HepG2 (cell line): ENCODE measurements around the gene PRDX5. TPM values are rescaled to one million over a fixed set of nuclear protein-coding genes. Genes with fewer than 3 reads are reported as not detected.

ENCODE experiments used
- FOXM1 ChIP-seq: sonication (generic); formaldehyde crosslinking; IDR thresholded peaks from 2 replicates; pipeline ENCODE4 v1.5.0; 2020; ENCODE audit warnings: missing genetic modification reagents
- HNRNPUL1 ChIP-seq: fragments of 200-400 bp; formaldehyde crosslinking; IDR thresholded peaks from 2 replicates; pipeline ENCODE4 v1.6.1; 2017; ENCODE audit warnings: low read depth, mild to moderate bottlenecking, low read length, moderate library complexity
- HOXA9 ChIP-seq: sonication (generic); formaldehyde crosslinking; IDR thresholded peaks from 2 replicates; pipeline ENCODE4 v1.8.1; 2022; ENCODE audit warnings: missing genetic modification reagents, mild to moderate bottlenecking, moderate library complexity, borderline replicate concordance
- KLF6 ChIP-seq: IDR thresholded peaks from 2 replicates; pipeline ENCODE4 v1.8.0; 2016; ENCODE audit warnings: missing biosample characterization, missing genetic modification reagents
- MYC ChIP-seq: sonication (generic); formaldehyde crosslinking; IDR thresholded peaks from 2 replicates; pipeline ENCODE4 v1.9.0; 2021; ENCODE audit warnings: missing genetic modification reagents, borderline replicate concordance
- NBN ChIP-seq: fragments of 450-650 bp; conservative IDR thresholded peaks from 2 replicates; pipeline ENCODE4 v1.6.1; 2017
- NCOA1 ChIP-seq: sonication (generic); formaldehyde crosslinking; IDR thresholded peaks from 2 replicates; pipeline ENCODE4 v1.9.0; 2021; ENCODE audit warnings: missing genetic modification reagents
- NFATC3 ChIP-seq: sonication (generic); formaldehyde crosslinking; IDR thresholded peaks from 2 replicates; pipeline ENCODE4 v1.5.1; 2020; ENCODE audit warnings: mild to moderate bottlenecking, missing genetic modification reagents
- NFYC ChIP-seq: IDR thresholded peaks from 2 replicates; pipeline ENCODE4 v1.6.1; 2016; ENCODE audit warnings: missing genetic modification reagents, missing compliant biosample characterization
- PRPF4 ChIP-seq: fragments of 200-400 bp; formaldehyde crosslinking; IDR thresholded peaks from 2 replicates; pipeline ENCODE4 v1.6.1; 2016; ENCODE audit warnings: low read length, low read depth; ENCODE audit not compliant: poor library complexity, severe bottlenecking
- RXRA ChIP-seq: sonication (generic); formaldehyde crosslinking; IDR thresholded peaks from 2 replicates; pipeline ENCODE4 v1.5.1; 2020; ENCODE audit warnings: missing genetic modification reagents
- ZFP62 ChIP-seq: sonication (generic); formaldehyde crosslinking; IDR thresholded peaks from 2 replicates; pipeline ENCODE4 v1.4.0; 2020; ENCODE audit warnings: missing genetic modification reagents
- ZFP82 ChIP-seq: sonication (generic); formaldehyde crosslinking; IDR thresholded peaks from 2 replicates; pipeline ENCODE4 v1.5.1; 2020; ENCODE audit warnings: mild to moderate bottlenecking, missing genetic modification reagents, borderline replicate concordance
- ZNF460 ChIP-seq: sonication (generic); formaldehyde crosslinking; IDR thresholded peaks from 2 replicates; pipeline ENCODE4 v1.5.1; 2020; ENCODE audit warnings: missing genetic modification reagents, mild to moderate bottlenecking, borderline replicate concordance
- ZNF616 ChIP-seq: sonication (generic); formaldehyde crosslinking; IDR thresholded peaks from 2 replicates; pipeline ENCODE4 v1.5.0; 2020; ENCODE audit warnings: low read depth, mild to moderate bottlenecking, missing genetic modification reagents
- ZNF672 ChIP-seq: sonication (generic); formaldehyde crosslinking; IDR thresholded peaks from 2 replicates; pipeline ENCODE4 v1.8.1; 2022; ENCODE audit warnings: missing genetic modification reagents
- ZNF737 ChIP-seq: sonication (generic); formaldehyde crosslinking; IDR thresholded peaks from 2 replicates; pipeline ENCODE4 v1.5.0; 2020; ENCODE audit warnings: missing genetic modification reagents, mild to moderate bottlenecking, borderline replicate concordance
- polyA plus RNA-seq, 8 experiments: library from polyadenylated mRNA; depleted of rRNA in 3 of 8; stranded (reverse) in 7 of 8; unstranded in 1 of 8; fragments of >200 nt; fragmentation: Illumina TruSeq in 4 of 8; extraction: Trizol in 4 of 8; gene quantifications; 2 replicates each; pipeline versions ENCODE4 v1.2.1 to v1.2.3, GENCODE V29; 2011 to 2016; ENCODE audit warnings: low read depth in 4 of 8, missing spikeins in 1 of 8, mixed read lengths in 1 of 8; ENCODE audit not compliant: insufficient read depth in 1 of 8
- total RNA-seq, 5 experiments: library from RNA; depleted of rRNA; stranded (reverse); fragments of >200 nt; fragmentation: Illumina TruSeq; extraction: Trizol; gene quantifications; 2 replicates each; pipeline ENCODE4 v1.2.3, GENCODE V29; 2016; ENCODE audit warnings: low read depth in 1 of 5
- TF ChIP-seq, protein P1 (sequence below): sonication (generic); formaldehyde crosslinking; IDR thresholded peaks from 2 replicates; pipeline ENCODE4 v1.8.0; 2022; ENCODE audit warnings: mild to moderate bottlenecking, missing genetic modification reagents, moderate library complexity
- TF ChIP-seq, protein P2 (sequence below): IDR thresholded peaks from 2 replicates; pipeline ENCODE4 v1.6.1; 2018; ENCODE audit warnings: missing genetic modification reagents, mild to moderate bottlenecking, missing compliant biosample characterization
- TF ChIP-seq, protein P3 (sequence below): sonication (generic); formaldehyde crosslinking; IDR thresholded peaks from 2 replicates; pipeline ENCODE4 v1.4.0; 2020; ENCODE audit warnings: missing genetic modification reagents
- TF ChIP-seq, protein P4 (sequence below), 2 experiments: fragments of 450-650 bp in 1 of 2; sonication (generic) in 1 of 2; formaldehyde crosslinking; IDR thresholded peaks; 2 replicates each; pipeline versions ENCODE4 v1.5.0 to v1.8.0; 2020 to 2022; ENCODE audit warnings: mild to moderate bottlenecking in 1 of 2, missing genetic modification reagents in 1 of 2
- TF ChIP-seq, protein P5 (sequence below): sonication (generic); formaldehyde crosslinking; IDR thresholded peaks from 2 replicates; pipeline ENCODE4 v1.4.0; 2020; ENCODE audit warnings: missing genetic modification reagents
- TF ChIP-seq, protein P6 (sequence below): sonication (generic); formaldehyde crosslinking; IDR thresholded peaks from 2 replicates; pipeline ENCODE4 v1.4.0; 2020; ENCODE audit warnings: mild to moderate bottlenecking, missing genetic modification reagents, borderline replicate concordance

Gene PRDX5
- total and polyA plus RNA-seq, 2 of the 13 experiments (the other 11 are each of a cell fraction or from before 2014, with no cell fraction given), result 215 to 311 TPM

DNA sequence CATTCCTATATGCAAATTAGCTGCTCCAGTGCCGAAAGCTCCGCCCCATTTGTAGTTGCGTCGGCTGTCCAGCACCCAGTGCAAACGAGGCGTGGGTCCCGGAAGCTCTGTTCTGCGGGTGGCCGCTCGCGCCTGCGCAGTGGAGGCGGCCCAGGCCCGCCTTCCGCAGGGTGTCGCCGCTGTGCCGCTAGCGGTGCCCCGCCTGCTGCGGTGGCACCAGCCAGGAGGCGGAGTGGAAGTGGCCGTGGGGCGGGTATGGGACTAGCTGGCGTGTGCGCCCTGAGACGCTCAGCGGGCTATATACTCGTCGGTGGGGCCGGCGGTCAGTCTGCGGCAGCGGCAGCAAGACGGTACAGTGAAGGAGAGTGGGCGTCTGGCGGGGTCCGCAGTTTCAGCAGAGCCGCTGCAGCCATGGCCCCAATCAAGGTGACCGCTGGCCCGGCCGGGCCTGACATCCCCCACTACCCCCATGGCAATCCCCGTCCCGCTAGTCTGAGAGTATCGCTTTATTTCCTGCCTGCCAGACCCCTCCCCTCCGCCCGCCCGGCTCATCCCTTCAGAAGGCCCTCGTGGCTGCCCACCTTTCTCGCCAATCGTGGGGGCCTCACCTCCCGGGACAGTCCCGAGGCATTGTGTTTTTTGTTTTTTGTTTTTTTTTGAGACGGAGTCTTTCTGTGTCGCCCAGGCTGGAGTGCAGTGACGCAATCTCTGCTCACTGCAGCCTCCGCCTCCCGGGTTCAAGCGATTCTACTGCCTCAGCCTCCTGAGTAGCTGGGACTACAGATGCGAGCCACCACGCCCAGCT, at the start of gene PRDX5 (continued):
- TF ChIP-seq, protein P1, sequence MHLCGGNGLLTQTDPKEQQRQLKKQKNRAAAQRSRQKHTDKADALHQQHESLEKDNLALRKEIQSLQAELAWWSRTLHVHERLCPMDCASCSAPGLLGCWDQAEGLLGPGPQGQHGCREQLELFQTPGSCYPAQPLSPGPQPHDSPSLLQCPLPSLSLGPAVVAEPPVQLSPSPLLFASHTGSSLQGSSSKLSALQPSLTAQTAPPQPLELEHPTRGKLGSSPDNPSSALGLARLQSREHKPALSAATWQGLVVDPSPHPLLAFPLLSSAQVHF (CRISPR knock-in tag), result no peak
- TF ChIP-seq ZFP62, result no peak
- no peak for TF ChIP-seq ZNF460 (CRISPR knock-in tag)
- TF ChIP-seq, protein P2, sequence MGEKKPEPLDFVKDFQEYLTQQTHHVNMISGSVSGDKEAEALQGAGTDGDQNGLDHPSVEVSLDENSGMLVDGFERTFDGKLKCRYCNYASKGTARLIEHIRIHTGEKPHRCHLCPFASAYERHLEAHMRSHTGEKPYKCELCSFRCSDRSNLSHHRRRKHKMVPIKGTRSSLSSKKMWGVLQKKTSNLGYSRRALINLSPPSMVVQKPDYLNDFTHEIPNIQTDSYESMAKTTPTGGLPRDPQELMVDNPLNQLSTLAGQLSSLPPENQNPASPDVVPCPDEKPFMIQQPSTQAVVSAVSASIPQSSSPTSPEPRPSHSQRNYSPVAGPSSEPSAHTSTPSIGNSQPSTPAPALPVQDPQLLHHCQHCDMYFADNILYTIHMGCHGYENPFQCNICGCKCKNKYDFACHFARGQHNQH, result peak; percentile 32
- TF ChIP-seq NBN, result no peak
- no peak for TF ChIP-seq ZFP82 (CRISPR knock-in tag)
- TF ChIP-seq, protein P3, sequence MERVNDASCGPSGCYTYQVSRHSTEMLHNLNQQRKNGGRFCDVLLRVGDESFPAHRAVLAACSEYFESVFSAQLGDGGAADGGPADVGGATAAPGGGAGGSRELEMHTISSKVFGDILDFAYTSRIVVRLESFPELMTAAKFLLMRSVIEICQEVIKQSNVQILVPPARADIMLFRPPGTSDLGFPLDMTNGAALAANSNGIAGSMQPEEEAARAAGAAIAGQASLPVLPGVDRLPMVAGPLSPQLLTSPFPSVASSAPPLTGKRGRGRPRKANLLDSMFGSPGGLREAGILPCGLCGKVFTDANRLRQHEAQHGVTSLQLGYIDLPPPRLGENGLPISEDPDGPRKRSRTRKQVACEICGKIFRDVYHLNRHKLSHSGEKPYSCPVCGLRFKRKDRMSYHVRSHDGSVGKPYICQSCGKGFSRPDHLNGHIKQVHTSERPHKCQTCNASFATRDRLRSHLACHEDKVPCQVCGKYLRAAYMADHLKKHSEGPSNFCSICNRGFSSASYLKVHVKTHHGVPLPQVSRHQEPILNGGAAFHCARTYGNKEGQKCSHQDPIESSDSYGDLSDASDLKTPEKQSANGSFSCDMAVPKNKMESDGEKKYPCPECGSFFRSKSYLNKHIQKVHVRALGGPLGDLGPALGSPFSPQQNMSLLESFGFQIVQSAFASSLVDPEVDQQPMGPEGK (CRISPR knock-in tag), result peak; percentile 56
- TF ChIP-seq PRPF4, result no peak
- peak; percentile 28; the same call in 1 of the 2 replicates for TF ChIP-seq NCOA1
- TF ChIP-seq, protein P4, sequence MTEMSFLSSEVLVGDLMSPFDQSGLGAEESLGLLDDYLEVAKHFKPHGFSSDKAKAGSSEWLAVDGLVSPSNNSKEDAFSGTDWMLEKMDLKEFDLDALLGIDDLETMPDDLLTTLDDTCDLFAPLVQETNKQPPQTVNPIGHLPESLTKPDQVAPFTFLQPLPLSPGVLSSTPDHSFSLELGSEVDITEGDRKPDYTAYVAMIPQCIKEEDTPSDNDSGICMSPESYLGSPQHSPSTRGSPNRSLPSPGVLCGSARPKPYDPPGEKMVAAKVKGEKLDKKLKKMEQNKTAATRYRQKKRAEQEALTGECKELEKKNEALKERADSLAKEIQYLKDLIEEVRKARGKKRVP (CRISPR knock-in tag; IDR thresholded peaks at IDR 0.05), result peak in 1 of 2 experiments; percentile 51; a peak in 2 of 4 replicates
- TF ChIP-seq FOXM1 (CRISPR knock-in tag), result 0 out of 2 replicates have a peak, but pooled peaks have one; percentile 21
- 0 out of 2 replicates have a peak, but pooled peaks have one; percentile 44 for TF ChIP-seq NFATC3
- TF ChIP-seq KLF6 (CRISPR knock-in tag), result no peak
- peak; percentile 72; the same call in 1 of the 2 replicates for TF ChIP-seq MYC (CRISPR knock-in tag)
- no peak for TF ChIP-seq ZNF737 (CRISPR knock-in tag)
- TF ChIP-seq ZNF616 (CRISPR knock-in tag), result no peak
- 0 out of 2 replicates have a peak, but pooled peaks have one; percentile 54 for TF ChIP-seq HOXA9 (CRISPR knock-in tag)
- no peak for TF ChIP-seq HNRNPUL1
- TF ChIP-seq, protein P5, sequence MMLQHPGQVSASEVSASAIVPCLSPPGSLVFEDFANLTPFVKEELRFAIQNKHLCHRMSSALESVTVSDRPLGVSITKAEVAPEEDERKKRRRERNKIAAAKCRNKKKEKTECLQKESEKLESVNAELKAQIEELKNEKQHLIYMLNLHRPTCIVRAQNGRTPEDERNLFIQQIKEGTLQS, result peak; percentile 36; the same call in 1 of the 2 replicates
- TF ChIP-seq, protein P6, sequence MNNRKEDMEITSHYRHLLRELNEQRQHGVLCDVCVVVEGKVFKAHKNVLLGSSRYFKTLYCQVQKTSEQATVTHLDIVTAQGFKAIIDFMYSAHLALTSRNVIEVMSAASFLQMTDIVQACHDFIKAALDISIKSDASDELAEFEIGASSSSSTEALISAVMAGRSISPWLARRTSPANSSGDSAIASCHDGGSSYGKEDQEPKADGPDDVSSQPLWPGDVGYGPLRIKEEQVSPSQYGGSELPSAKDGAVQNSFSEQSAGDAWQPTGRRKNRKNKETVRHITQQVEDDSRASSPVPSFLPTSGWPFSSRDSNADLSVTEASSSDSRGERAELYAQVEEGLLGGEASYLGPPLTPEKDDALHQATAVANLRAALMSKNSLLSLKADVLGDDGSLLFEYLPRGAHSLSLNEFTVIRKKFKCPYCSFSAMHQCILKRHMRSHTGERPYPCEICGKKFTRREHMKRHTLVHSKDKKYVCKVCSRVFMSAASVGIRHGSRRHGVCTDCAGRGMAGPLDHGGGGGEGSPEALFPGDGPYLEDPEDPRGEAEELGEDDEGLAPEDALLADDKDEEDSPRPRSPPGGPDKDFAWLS (CRISPR knock-in tag), result 0 out of 2 replicates have a peak, but pooled peaks have one; percentile 51
- TF ChIP-seq NFYC (CRISPR knock-in tag), result no peak
- TF ChIP-seq ZNF672 (CRISPR knock-in tag), result no peak
- TF ChIP-seq RXRA (CRISPR knock-in tag), result peak; percentile 36; the same call in 1 of the 2 replicates
